H1 (cell line): ENCODE data around the gene ZNF446. TPM values are rescaled to one million over a fixed set of nuclear protein-coding genes. Genes with fewer than 3 reads are reported as not detected.

ENCODE experiments used
- ATF2 ChIP-seq: IDR thresholded peaks from 2 replicates; pipeline ENCODE4 v1.6.1; 2012; ENCODE audit warnings: low read length, inconsistent platforms
- BACH1 ChIP-seq: IDR thresholded peaks from 2 replicates; pipeline ENCODE4 v1.6.1; 2012; ENCODE audit warnings: low read length, improper control_type of control experiment
- BCL11A ChIP-seq, 2 experiments: IDR thresholded peaks; one replicate each; pipeline ENCODE4 v1.6.1; 2011; ENCODE audit warnings: low read depth in 2 of 2, low read length in 2 of 2, mild to moderate bottlenecking in 2 of 2
- CBX8 ChIP-seq: fragments of 300-800, 300-1000 bp; sonication (generic); IDR thresholded peaks from 2 replicates; pipeline ENCODE4 v1.7.1; 2016; ENCODE audit warnings: low read depth, low read length, borderline replicate concordance
- CHD1 ChIP-seq: IDR thresholded peaks from 2 replicates; pipeline ENCODE4 v1.6.1; 2012; ENCODE audit warnings: low read depth, low read length, improper control_type of control experiment
- CTCF ChIP-seq, 3 experiments: IDR thresholded peaks; 1 replicate in 2 of 3; 2 replicates in 1 of 3; pipeline versions ENCODE4 v1.5.1 to v1.6.1; 2011; ENCODE audit warnings: low read length in 3 of 3, mild to moderate bottlenecking in 3 of 3, inconsistent platforms in 2 of 3, low read depth in 1 of 3, moderate library complexity in 1 of 3; ENCODE audit not compliant: insufficient read depth in 1 of 3; ENCODE audit errors: control extremely low read depth in 1 of 3
- EP300 ChIP-seq, 2 experiments: IDR thresholded peaks; 1 replicate in 1 of 2; 2 replicates in 1 of 2; pipeline ENCODE4 v1.6.1; 2011 to 2012; ENCODE audit warnings: low read depth in 2 of 2, low read length in 2 of 2, mild to moderate bottlenecking in 2 of 2, borderline replicate concordance in 1 of 2, inconsistent platforms in 1 of 2, moderate library complexity in 1 of 2
- GTF2F1 ChIP-seq: IDR thresholded peaks from 2 replicates; pipeline ENCODE4 v1.6.1; 2012; ENCODE audit warnings: low read depth, low read length, improper control_type of control experiment, borderline replicate concordance
- HDAC2 ChIP-seq, 2 experiments: fragments of 300-600 bp in 1 of 2; sonication (generic) in 1 of 2; IDR thresholded peaks; 2 replicates each; pipeline ENCODE4 v1.6.1; 2011 to 2012; ENCODE audit warnings: low read depth in 2 of 2, low read length in 2 of 2, mild to moderate bottlenecking in 2 of 2, moderate library complexity in 2 of 2, borderline replicate concordance in 1 of 2, inconsistent platforms in 1 of 2
- NRF1 ChIP-seq: IDR thresholded peaks from 2 replicates; pipeline ENCODE4 v1.6.1; 2011; ENCODE audit warnings: mild to moderate bottlenecking, low read depth, low read length, improper control_type of control experiment
- RBBP5 ChIP-seq: IDR thresholded peaks from 2 replicates; pipeline ENCODE4 v1.7.1; 2012; ENCODE audit warnings: low read depth, mild to moderate bottlenecking, inconsistent platforms, low read length, moderate library complexity, borderline replicate concordance
- RNF2 ChIP-seq: fragments of 200-900, 300-1000 bp; sonication (generic); IDR thresholded peaks from 2 replicates; pipeline ENCODE4 v1.7.1; 2016; ENCODE audit warnings: borderline replicate concordance, low read depth, mild to moderate bottlenecking, antibody characterized with exemption, low read length; ENCODE audit not compliant: poor library complexity, severe bottlenecking; ENCODE audit errors: missing control alignments
- SAP30 ChIP-seq: fragments of 300-600 bp; sonication (generic); IDR thresholded peaks from 2 replicates; pipeline ENCODE4 v1.7.1; 2012; ENCODE audit warnings: low read length, moderate library complexity, mild to moderate bottlenecking, inconsistent platforms; ENCODE audit not compliant: insufficient read depth, insufficient replicate concordance
- SIRT6 ChIP-seq: IDR thresholded peaks from one replicate; pipeline ENCODE4 v1.7.1; 2012; ENCODE audit warnings: low read length, inconsistent platforms
- SP4 ChIP-seq: IDR thresholded peaks from 2 replicates; pipeline ENCODE4 v1.6.1; 2012; ENCODE audit warnings: low read length, inconsistent platforms
- TAF7 ChIP-seq: optimal IDR thresholded peaks from 2 replicates; pipeline ENCODE3; 2011; ENCODE audit warnings: low read depth, mild to moderate bottlenecking, inconsistent platforms, low read length, moderate library complexity, borderline replicate concordance
- TCF12 ChIP-seq: IDR thresholded peaks from 2 replicates; pipeline ENCODE4 v1.6.1; 2011; ENCODE audit warnings: low read depth, mild to moderate bottlenecking, low read length
- YY1 ChIP-seq: IDR thresholded peaks from 2 replicates; pipeline ENCODE4 v1.6.1; 2011; ENCODE audit warnings: low read depth, mild to moderate bottlenecking, low read length
- polyA plus RNA-seq, 7 experiments: library from polyadenylated mRNA; depleted of rRNA in 3 of 7; stranded (reverse) in 5 of 7; unstranded in 2 of 7; fragments of >200 nt in 5 of 7; fragments of 200-250 nt in 2 of 7; gene quantifications; 1 replicate in 5 of 7; 2 replicates in 1 of 7; 4 replicates in 1 of 7; pipeline versions ENCODE4 v1.2.1 to v1.2.3, GENCODE V29; 2011 to 2013; ENCODE audit warnings: missing spikeins in 2 of 7, mixed read lengths in 2 of 7
- total RNA-seq: library from RNA; stranded (reverse); fragmentation: NEBNext Ultra II Directional; extraction: Animal tissue kit (Norgen Biotek cat#: 25700); gene quantifications from 2 replicates; pipeline ENCODE4 v1.2.1, GENCODE V29; 2021

ZNF446 gene
- total and polyA plus RNA-seq, 2 of the 8 experiments (the other 6 are each of a cell fraction or from before 2014, with no cell fraction given): 4.1 to 5.5 TPM

GRCh38 chr19:58513694-58514563 is 37.8 kb downstream of the ZNF446 start (continued):
- TF ChIP-seq ATF2: no peak
- no peak; the same call in 1 of the 2 replicates for TF ChIP-seq SP4
- peak; percentile 84 for TF ChIP-seq YY1
- TF ChIP-seq RBBP5: no peak
- TF ChIP-seq CTCF (IDR thresholded peaks at IDR 0.05; ENCODE audit: control extremely low read depth in 1 of 3, insufficient read depth in 1 of 3, low read depth in 1 of 3, low read length in 3 of 3): peak; percentile 95 to 98 (median 96)
- peak; percentile 71 for TF ChIP-seq NRF1
- TF ChIP-seq SAP30: no peak
- peak; percentile 58; the same call in 1 of the 2 replicates for TF ChIP-seq BACH1
- TF ChIP-seq CHD1: no peak
- TF ChIP-seq CBX8: no peak
- TF ChIP-seq TAF7: peak; percentile 66
- TF ChIP-seq RNF2: no peak
- no peak for TF ChIP-seq TCF12
- TF ChIP-seq EP300 (IDR thresholded peaks at IDR 0.05; ENCODE audit: borderline replicate concordance in 1 of 2, low read depth in 2 of 2, low read length in 2 of 2): peak in 1 of 2 experiments; percentile 20; a peak in 1 of 3 replicates
- no peak for TF ChIP-seq BCL11A (IDR thresholded peaks at IDR 0.05; ENCODE audit: low read depth in 2 of 2, low read length in 2 of 2)
- no peak for TF ChIP-seq GTF2F1
- TF ChIP-seq HDAC2 (IDR thresholded peaks at IDR 0.05; ENCODE audit: borderline replicate concordance in 1 of 2, low read depth in 2 of 2, low read length in 2 of 2): 0 out of 4 replicates have a peak, but pooled peaks of 1 of the 2 experiments have one; percentile 6
- TF ChIP-seq SIRT6: no peak
